ENCODE results near the gene PTBP1. TPM values are rescaled to one million over a fixed set of nuclear protein-coding genes. Genes with fewer than 3 reads are reported as not detected.
"Not testable (repeated sequence)": the region's sequence is repeated elsewhere in the genome, so short reads cannot be mapped to it uniquely, and the experiment has no call there.

The PTBP1 gene
- total RNA-seq, 1 experiment from 2014 or later: 197 TPM

DNA sequence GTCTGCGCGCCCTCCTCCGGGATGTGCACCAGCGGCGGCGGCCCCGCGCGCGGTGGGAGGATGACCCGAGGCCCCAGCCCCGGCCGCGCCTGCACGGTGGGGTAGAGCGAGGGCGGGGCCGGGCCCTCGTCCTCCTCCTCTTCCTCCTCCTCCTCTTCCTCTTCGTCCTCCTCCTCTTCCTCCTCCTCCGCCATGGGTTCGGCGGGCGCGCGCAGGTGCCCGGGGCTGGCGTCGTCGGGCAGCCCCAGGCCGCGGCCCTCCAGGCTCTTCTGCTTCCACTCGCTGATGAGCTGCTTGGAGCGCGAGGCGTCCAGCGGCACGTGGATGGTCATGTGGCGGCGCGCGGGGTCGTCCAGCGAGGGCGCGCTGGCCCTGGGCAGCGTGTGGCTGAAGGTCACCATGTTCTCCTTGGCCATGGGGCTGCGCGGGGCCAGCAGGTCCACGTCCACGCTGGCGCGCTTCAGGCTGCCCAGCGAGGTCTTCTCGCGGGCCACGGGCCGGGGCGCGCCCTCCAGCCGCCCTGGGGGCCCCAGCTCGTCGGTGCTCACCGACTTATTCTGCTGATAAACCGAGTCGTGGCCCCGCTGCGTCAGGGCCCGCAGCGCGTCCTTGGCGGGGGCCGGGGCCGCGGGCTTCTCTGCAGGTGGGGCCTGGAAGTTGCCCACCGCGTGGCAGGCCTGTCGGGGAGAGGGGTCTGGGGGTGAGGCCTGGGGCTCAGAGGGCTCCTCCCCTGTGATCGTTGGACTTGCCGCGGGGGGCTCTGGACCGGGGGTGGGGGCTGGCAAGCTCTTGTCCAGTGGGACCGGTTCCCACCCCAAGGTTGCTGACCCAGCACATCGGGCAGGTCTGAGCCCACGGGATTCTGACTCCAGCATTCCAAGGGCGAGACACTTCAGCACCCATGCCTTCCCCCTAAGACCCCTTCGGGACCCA lies 16.2 kb downstream of the PTBP1 start:
- Histone ChIP-seq H3K36me3 (peaks cover 24% of the 10 kb centered on the region), H3K4me3 (no peak overlapping the region), H3K27me3 (no peaks in the 10 kb centered on the region), H3K9me3 (no peaks in the 10 kb centered on the region)
- DNase-seq: no peak

DNA sequence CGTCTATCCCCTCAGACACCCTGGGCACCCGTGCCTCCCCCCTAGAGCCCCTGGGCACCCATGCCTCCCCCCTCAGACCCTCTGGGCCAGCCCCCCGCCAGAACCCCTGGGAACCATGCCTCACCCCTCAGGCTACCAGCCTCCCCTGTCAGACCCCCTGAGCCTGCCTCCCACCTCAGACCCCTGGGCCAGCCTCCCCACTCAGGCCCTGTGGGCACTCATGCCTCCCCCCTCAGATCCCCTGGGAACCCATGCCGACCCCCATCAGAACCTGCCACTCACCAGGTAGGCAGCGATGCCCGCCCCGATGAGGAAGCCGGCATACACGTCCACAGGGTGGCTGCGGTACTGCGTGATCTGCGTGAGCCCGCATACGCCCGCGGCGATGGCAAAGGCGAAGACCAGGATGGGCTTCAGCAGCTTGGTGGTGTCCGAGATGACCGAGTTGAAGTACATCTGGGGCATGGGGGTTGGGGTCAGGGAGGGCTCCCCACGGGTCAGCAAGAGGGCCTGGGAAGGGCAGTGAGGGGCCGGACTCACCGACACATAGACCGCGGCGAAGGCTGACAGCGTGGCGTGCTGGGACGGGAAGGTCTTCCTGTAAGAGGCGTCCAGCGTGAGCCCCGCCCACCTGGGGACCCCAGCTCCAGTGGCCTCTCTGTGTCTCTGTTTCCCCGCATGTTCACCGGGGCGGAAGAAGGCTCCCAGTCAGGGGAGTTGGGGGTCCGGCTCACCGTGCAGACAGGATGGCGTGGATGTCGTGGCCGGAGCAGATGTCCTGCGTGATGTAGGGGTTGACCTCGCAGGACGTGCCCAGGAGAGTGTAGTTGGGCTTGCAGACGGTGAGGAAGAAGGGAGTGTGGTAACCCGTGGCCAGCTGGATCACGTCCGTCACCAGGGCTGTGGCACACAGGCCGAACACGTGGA lies 17.2 kb downstream of the PTBP1 start:
- no peak for DNase-seq
- peaks cover 19% of the 10 kb centered on the region for H3K36me3 ChIP-seq
- no peak overlapping the region for H3K4me3 ChIP-seq
- H3K9me3 ChIP-seq: no peaks in the 10 kb centered on the region
- H3K27me3 ChIP-seq: no peaks in the 10 kb centered on the region

DNA sequence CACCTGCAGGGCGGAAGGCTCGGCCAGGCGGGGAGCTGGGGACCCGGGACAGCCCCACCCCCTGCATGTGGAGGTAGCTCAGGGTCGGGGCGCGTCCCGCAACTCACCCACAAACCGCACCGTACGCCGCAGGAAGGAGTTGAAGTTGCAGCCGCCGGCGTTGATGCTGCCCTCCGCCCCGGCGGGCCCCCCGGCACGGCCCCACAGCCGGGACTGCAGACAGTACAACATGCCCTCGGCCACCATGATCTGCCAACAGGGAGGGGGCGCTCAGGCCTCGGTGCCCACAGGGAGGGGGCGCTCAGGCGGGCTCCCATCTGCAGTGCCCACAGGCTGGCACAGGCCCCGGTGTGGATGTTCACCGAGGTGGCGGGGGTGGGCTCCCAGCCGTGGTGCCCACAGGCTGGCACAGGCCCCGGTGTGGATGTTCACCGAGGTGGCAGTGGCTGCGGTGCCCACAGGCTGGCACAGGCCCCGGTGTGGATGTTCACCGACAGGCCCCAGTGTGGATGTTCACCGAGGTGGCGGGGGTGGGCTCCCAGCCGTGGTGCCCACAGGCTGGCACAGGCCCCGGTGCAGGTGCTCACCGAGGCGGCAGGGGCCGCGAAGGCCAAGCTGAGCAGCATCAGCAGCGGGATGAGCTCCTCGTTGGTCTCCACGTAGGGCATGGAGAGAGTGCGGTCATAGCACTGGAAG lies 18.0 kb downstream of the PTBP1 start:
- no peak for DNase-seq
- H3K27me3 ChIP-seq: no peaks in the 10 kb centered on the region
- H3K9me3 ChIP-seq: no peaks in the 10 kb centered on the region
- H3K36me3 ChIP-seq: peaks cover 12% of the 10 kb centered on the region
- no peak overlapping the region for H3K4me3 ChIP-seq

DNA sequence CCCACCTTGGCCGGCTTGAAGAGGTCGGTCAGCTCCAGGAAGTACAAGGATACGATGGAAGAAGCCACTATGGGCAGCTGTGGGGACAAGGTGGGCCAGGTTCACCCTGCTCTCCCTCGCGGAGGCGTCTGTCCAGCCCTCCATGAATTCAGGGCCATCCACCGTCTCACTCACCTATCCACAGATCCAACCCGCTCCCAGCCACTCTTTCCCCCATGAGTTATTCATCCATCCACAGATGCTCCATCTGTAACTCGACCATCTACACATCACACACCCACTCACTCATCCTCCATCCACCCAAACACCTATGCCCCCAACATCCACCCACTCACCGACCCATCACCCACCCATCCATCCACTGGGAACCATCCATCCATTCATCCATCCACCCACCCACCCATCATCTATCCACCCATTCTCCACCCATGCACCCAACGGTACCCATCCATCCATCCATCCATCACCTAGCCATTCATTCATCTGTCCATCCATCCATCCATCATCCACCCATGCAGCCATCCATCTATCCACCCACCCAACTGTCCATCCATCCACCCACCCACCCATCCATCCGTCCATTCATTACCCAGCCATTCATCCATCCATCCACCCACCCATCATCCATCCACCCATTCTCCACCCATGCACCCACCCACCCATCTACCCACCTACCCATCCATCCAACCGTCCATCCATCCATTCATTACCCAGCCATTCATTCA lies 18.7 kb downstream of the PTBP1 start:
- Histone ChIP-seq H3K36me3 (peaks cover 8% of the 10 kb centered on the region), H3K27me3 (no peaks in the 10 kb centered on the region), H3K9me3 (no peaks in the 10 kb centered on the region), H3K4me3 (no peak overlapping the region)
- no peak for DNase-seq

DNA sequence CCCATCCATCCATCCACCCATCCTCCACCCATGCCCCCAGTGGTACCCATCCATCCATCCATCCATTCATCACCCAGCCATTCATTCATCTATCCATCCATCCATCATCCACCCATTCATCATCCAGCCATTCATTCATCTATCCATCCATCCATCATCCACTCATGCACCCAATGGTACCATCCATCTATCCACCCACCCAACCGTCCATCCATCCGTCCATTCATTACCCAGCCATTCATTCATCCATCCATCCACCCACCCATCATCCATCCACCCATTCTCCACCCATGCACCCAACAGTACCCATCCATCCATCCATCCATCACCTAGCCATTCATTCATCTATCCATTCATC lies 19.2 kb downstream of the PTBP1 start:
- no peaks in the 10 kb centered on the region for H3K9me3 ChIP-seq
- H3K27me3 ChIP-seq: no peaks in the 10 kb centered on the region
- H3K4me3 ChIP-seq: no peak overlapping the region
- DNase-seq: no peak
- peaks cover 4% of the 10 kb centered on the region; the same call in 1 of the 2 replicates for H3K36me3 ChIP-seq

DNA sequence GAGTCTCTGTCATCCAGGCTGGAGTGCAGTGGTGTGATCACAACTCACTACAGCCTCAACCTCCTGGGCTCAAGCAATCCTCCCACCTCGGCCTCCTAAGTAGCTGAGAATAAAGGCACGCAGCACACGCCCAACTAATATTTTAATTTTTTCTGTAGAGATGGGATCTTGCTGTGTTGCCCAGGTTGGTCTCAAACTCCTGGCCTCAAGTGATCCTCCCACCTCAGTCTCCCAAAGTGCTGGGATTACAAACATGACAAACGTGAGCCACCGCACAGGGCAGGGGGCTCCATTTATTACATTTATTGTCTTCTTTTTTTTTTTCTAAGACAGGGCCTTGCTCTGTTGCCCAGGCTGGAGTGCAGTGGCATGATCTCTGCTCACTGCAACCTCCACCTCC lies 23.0 kb downstream of the PTBP1 start:
- H3K36me3 ChIP-seq, H3K9me3 ChIP-seq, H3K4me3 ChIP-seq, H3K27me3 ChIP-seq, DNase-seq: not testable (repeated sequence)

DNA sequence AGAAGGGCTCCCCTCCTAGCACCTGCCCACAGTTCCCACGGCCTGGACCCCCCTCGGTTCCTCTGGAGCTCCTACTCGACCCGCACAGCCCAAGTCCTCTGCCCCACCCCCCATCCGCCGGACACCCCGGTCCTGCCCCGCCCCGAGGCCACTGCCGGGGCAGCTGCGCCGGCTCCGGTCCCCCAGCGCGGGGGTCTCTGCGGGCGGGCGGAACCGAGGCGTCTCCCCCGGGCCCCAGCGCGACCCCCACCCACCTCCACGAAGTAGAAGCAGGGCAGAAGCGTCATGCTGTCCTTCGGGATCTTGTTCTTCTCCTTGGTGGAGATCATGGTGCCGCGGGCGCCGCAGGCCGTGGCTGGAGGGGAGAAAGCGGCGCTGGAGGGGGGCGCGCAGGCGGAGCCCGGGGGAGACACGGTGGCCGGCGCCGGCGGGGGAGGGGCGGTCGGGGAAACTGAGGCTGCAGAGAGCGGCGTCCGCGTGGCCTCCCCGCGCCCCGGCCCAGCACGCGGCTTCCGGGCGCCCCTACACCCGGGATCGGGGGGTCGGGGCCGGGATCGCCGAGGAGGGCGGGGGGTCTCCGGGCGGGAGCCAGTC lies 24.1 kb downstream of the PTBP1 start:
- H3K27me3 ChIP-seq: no peaks in the 10 kb centered on the region
- DNase-seq: no peak
- H3K9me3 ChIP-seq: no peaks in the 10 kb centered on the region
- H3K36me3 ChIP-seq: no peaks in the 10 kb centered on the region
- H3K4me3 ChIP-seq: no peak overlapping the region

DNA sequence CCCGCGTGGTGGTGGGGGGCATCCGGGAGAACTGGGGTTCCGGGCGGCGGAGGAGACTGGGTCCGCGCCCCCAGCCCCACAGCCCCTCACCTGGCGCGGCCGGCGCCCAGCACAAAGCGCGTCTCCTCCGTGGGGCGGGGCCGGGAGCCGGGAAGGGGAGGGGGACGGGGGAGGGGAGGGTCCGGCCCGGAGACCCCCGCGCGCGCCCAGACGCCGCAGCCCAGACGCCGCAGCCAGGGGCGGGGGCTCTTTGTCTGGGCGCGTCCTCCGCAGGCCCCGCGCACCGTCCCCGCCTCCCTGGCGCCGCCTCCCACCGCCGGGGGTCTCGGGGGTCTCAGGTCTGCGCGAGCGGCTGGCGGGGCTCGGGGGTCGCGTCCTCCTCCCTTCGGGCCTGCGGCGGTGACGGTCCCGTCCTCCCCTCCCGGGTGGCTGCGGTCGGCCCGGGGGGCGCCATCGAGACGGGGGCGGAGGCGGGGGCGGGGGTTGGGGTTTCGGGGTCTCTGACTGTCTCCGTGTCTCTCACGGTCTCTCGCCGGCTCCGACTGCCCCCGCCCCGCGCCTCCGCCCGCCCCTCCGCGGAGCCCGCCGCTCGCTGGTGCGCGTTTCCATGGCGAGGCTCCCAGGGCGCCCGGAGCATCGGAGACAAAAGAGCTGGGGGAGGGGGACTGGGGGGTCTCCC lies 24.7 kb downstream of the PTBP1 start, which contains the start of gene PLPPR3:
Gene PLPPR3 (minus strand): TSS at position 131 of the 679 bp plus-strand sequence. CDS start 396 bp downstream, outside the sequence.
- no peak within 1 kb of the TSS for H3K4me3 ChIP-seq
- no peaks in the 10 kb centered on the region for H3K9me3 ChIP-seq
- no peak for DNase-seq
- H3K36me3 ChIP-seq: no peaks in the 10 kb centered on the region
- no peaks in the 10 kb centered on the region for H3K27me3 ChIP-seq

DNA sequence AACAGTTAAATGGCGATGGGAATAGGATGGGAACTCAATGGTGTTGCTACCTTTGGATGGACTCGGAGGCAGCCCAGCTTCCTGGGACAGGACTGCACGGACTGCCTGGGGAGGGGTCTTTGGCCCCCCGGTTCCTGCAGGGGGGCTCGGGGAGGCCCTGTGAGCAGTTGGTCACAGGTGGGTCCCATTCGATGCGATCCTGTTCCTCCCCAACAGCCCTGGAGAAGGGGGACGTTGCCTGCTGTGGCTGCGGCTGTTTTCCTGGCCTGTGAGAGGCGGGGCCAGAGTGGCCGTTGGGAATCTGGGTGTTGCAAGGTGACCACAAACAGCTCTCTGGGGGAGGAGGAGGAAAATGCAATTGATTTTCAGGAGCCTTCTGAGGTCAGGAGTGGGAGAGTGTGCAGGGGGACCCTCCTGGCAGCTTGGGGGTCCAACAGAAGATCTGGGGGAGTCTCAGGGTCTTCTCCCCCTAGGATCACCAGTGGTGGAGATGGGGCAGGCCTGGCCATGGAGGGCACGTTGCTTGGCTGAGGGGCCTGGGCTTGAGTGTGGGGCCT lies 26.4 kb downstream of the PTBP1 start:
- Histone ChIP-seq H3K27me3 (no peaks in the 10 kb centered on the region), H3K36me3 (no peaks in the 10 kb centered on the region), H3K9me3 (no peaks in the 10 kb centered on the region), H3K4me3 (no peak overlapping the region)
- no peak for DNase-seq

DNA sequence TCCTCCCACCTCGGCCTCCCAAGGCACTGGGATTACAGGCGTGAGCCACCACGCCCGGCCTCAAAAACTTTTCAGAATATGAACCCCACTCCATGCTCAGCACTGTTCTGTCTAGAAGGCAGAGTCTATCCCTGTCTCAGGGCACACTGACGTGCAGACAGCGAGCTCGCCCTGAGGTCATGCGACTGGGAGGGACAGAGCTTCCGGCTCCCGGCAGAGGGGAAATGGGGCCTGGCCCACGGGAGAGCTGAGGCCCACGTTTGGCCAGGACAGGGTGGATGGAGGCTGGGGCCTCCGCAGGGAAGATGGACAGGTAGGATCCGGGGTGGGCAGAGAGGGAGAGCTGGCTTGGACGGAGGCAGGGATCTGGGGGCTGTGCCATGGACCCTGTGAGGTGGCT lies 27.6 kb downstream of the PTBP1 start:
- Histone ChIP-seq H3K9me3 (no peaks in the 10 kb centered on the region), H3K36me3 (no peaks in the 10 kb centered on the region), H3K27me3 (no peaks in the 10 kb centered on the region), H3K4me3 (no peak overlapping the region)
- no peak for DNase-seq

DNA sequence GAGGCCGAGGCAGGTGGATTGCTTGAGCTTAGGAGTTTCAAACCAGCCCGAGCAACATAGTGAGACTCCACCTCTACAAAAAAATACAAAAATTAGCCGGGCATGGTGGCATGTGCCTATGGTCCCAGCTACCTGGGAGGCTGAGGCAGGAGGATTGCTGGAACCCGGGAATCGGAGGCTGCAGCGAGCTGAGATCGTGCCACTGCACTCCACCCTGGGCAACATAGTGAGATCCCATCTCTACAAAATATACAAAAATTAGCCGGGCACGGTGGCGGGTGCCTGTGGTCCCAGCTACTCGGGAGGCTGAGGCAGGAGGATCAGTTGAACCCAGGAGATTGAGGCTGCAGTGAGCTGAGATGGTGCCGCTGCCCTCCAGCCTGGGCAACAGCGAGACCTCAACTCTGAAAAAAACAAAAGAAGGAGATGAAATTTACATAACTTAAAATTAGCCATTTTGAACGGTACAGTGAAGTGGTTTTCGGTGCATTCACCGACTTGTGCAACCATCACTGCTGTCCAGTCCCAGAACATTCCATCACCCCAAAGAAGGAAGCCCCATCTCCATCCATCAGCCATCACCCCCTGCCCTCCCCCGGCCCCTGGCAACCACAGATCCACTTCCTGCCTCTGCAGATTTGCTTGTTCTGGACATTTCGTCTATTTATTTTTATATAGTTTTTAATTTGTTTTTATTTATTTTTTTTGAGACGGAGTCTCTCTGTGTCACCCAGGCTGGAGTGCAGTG lies 28.8 kb downstream of the PTBP1 start:
- no peaks in the 10 kb centered on the region for H3K27me3 ChIP-seq
- no peaks in the 10 kb centered on the region for H3K36me3 ChIP-seq
- no peaks in the 10 kb centered on the region for H3K9me3 ChIP-seq
- H3K4me3 ChIP-seq: no peak overlapping the region
- no peak for DNase-seq

DNA sequence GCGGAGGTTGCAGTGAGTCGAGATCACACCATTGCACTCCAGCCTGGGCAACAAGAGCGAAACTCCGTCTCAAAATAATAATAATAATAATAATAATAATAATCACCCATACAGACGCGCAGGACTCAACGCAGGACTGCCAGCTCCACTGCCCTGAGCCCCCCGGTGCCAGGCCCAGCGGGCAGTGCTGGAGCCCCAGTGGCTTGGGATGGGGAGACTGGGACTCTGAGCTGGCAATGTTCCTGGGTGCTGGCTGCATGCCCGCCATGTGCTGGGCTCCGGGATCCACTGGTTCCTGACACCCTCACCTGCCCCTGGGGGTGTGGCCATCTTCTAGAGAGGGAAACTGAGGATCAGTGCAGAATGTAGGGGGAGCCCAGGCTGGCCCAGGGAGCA lies 30.1 kb downstream of the PTBP1 start:
- no peak for DNase-seq
- Histone ChIP-seq H3K9me3 (no peaks in the 10 kb centered on the region), H3K27me3 (no peaks in the 10 kb centered on the region), H3K4me3 (no peak overlapping the region), H3K36me3 (no peaks in the 10 kb centered on the region)

DNA sequence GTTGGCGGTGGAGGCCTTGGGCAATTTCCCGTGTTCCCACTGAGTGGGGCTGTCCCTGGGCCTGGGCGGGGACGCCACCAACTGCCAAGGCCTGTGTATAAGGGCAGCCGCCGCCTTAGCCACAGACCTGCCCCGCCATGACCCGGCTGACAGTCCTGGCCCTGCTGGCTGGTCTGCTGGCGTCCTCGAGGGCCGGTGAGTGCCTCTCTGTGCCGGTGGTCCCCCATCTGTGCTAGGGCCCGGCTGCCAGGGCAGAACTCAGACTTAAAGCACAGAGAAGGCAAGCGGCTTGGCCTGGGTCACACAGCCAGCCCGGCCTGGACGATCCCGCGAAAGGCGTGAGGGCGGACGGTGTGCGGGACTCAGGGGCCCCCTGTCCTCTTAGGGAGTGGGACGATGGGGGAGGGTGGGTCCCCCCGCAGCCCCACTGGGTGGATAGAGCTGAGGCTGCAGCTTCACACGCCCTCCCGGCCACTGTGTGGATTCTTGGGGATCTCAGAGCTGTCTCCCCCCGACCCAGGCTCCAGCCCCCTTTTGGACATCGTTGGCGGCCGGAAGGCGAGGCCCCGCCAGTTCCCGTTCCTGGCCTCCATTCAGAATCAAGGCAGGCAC lies 30.6 kb downstream of the PTBP1 start, which contains the start of gene AZU1:
Gene AZU1 (plus strand): TSS at position 128 of the 612 bp plus-strand sequence. CDS start 10 bp downstream, at position 138.
- Histone ChIP-seq H3K9me3 (no peaks in the 10 kb centered on the region), H3K4me3 (no peak within 1 kb of the TSS), H3K27me3 (no peaks in the 10 kb centered on the region), H3K36me3 (no peaks in the 10 kb centered on the region)
- DNase-seq: no peak

DNA sequence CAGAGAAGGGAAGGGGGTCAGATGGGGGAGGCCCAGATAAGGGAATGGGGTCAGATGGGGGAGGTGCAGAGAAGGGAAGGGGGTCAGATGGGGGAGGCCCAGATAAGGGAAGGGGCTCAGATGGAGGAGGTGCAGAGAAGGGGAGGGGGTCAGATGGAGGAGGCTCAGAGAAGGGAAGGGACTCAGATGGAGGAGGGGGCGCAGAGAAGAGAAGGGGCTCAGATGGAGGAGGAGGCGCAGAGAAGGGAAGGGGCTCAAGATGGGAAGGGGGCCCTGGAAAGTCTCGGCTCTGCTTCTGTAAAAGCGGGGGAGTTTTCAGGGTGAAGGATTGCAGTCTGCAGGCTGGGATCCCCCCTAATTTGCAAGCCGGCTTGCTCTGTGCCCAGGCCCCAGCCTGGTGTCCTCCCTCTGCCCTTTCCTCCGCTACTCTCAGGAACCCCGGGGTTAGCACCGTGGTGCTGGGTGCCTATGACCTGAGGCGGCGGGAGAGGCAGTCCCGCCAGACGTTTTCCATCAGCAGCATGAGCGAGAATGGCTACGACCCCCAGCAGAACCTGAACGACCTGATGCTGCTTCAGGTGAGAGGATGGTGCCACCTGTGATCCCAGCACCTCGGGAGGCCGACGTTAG lies 32.0 kb downstream of the PTBP1 start:
- no peak for DNase-seq
- no peaks in the 10 kb centered on the region for H3K36me3 ChIP-seq

More for the DNA sequence above, 32.0 kb downstream of the PTBP1 start:
- no peak overlapping the region for H3K4me3 ChIP-seq
- H3K9me3 ChIP-seq: no peaks in the 10 kb centered on the region
- H3K27me3 ChIP-seq: no peaks in the 10 kb centered on the region
